MM.1S (cell line): ENCODE data around the gene UBE2D1.

Source experiments
- DNase-seq: peaks from one replicate; pipeline ENCODE4 v3.0.0-alpha.2; 2015
- H2AFZ ChIP-seq: fragments of 300-600 bp; sonication (generic); 2 replicates; pipeline ENCODE4 v1.6.0; 2016; ENCODE audit warnings: antibody characterized with exemption, low read length
- H3F3A ChIP-seq: fragments of 300-600 bp; sonication (generic); 2 replicates; pipeline ENCODE4 v1.6.1; 2016; ENCODE audit warnings: mild to moderate bottlenecking, antibody characterized with exemption, low read length, moderate library complexity, mixed read lengths; ENCODE audit not compliant: insufficient read depth
- H3K27ac ChIP-seq: fragments of 300-600 bp; sonication (generic); 2 replicates; pipeline ENCODE4 v1.5.1; 2016; ENCODE audit warnings: mild to moderate bottlenecking, low read length
- H3K27me3 ChIP-seq: fragments of 300-600 bp; sonication (generic); replicated peaks from 2 replicates; pipeline ENCODE4 v1.6.0; 2016; ENCODE audit warnings: low read length; ENCODE audit not compliant: insufficient read depth
- H3K36me3 ChIP-seq: fragments of 300-600 bp; sonication (generic); replicated peaks from 2 replicates; pipeline ENCODE4 v1.6.1; 2016; ENCODE audit warnings: mild to moderate bottlenecking, low read length, mixed read lengths; ENCODE audit not compliant: insufficient read depth
- H3K4me1 ChIP-seq: fragments of 300-600 bp; sonication (generic); 2 replicates; pipeline ENCODE4 v1.6.1; 2016; ENCODE audit warnings: low read length, mixed read lengths
- H3K4me2 ChIP-seq: fragments of 300-600 bp; sonication (generic); 2 replicates; pipeline ENCODE4 v1.6.0; 2016; ENCODE audit warnings: low read depth, low read length
- H3K4me3 ChIP-seq: fragments of 300-600 bp; sonication (generic); 2 replicates; pipeline ENCODE4 v1.5.1; 2016; ENCODE audit warnings: low read length, mixed read lengths
- H3K79me2 ChIP-seq: fragments of 300-600 bp; sonication (generic); 2 replicates; pipeline ENCODE4 v1.6.1; 2016; ENCODE audit warnings: mixed run types, low read length, mixed read lengths
- H3K9ac ChIP-seq: fragments of 300-600 bp; sonication (generic); 2 replicates; pipeline ENCODE4 v1.6.1; 2016; ENCODE audit warnings: low read length, mixed read lengths
- H3K9me2 ChIP-seq: fragments of 300-600 bp; sonication (generic); replicated peaks from 2 replicates; pipeline ENCODE4 v1.6.1; 2016; ENCODE audit warnings: mild to moderate bottlenecking, low read length, mixed read lengths; ENCODE audit not compliant: insufficient read depth
- H3K9me3 ChIP-seq: fragments of 300-600 bp; sonication (generic); replicated peaks from 2 replicates; pipeline ENCODE4 v1.6.1; 2016; ENCODE audit warnings: mild to moderate bottlenecking, low read length, mixed read lengths; ENCODE audit not compliant: insufficient read depth
- H4K20me1 ChIP-seq: fragments of 300-600 bp; sonication (generic); 2 replicates; pipeline ENCODE4 v1.6.1; 2016; ENCODE audit warnings: mild to moderate bottlenecking, low read length, moderate library complexity, mixed read lengths; ENCODE audit not compliant: insufficient read depth
- EZH2 ChIP-seq: fragments of 300-600 bp; sonication (generic); optimal IDR thresholded peaks from 2 replicates; pipeline ENCODE3; 2017; ENCODE audit warnings: low read depth, mild to moderate bottlenecking, antibody characterized with exemption, low read length, mixed read lengths
- EZH2phosphoT487 ChIP-seq: fragments of 300-600 bp; sonication (generic); IDR thresholded peaks from 2 replicates; pipeline ENCODE4 v1.6.1; 2018; ENCODE audit warnings: antibody characterized with exemption, low read length
- TF ChIP-seq, protein P1 (sequence below): fragments of 300-600 bp; sonication (generic); IDR thresholded peaks from 2 replicates; pipeline ENCODE4 v1.5.1; 2016; ENCODE audit warnings: antibody characterized with exemption, low read length, mixed read lengths

The UBE2D1 gene

DNA sequence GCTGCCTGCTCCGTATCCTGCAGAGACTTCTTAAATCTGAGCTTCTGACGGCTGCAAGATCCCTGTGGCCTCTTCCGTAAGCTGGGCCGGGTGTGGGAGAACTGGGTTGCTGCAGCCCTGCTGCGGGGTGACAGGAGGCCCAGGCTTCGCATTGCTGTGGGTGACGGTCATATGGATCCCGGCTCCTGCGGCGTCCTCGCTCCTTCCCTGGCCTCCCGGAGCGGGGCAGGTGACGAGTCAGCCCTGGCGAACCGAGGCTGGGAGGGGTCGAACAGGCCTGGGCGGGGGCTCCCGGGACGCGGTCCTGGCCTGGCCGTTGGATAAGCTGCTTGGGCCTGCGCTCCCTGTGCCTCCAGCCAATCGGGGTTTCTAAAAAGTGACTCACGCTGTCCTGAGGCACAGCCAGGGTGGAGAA is 7.8 kb upstream of the UBE2D1 start:
- H3F3A ChIP-seq: no peaks in the 10 kb centered on the region
- H2AFZ ChIP-seq: no peak overlapping the region
- no peaks in the 10 kb centered on the region for H3K27me3 ChIP-seq
- H3K4me2 ChIP-seq: no peak overlapping the region
- no peak for TF ChIP-seq EZH2phosphoT487
- TF ChIP-seq, protein P1, sequence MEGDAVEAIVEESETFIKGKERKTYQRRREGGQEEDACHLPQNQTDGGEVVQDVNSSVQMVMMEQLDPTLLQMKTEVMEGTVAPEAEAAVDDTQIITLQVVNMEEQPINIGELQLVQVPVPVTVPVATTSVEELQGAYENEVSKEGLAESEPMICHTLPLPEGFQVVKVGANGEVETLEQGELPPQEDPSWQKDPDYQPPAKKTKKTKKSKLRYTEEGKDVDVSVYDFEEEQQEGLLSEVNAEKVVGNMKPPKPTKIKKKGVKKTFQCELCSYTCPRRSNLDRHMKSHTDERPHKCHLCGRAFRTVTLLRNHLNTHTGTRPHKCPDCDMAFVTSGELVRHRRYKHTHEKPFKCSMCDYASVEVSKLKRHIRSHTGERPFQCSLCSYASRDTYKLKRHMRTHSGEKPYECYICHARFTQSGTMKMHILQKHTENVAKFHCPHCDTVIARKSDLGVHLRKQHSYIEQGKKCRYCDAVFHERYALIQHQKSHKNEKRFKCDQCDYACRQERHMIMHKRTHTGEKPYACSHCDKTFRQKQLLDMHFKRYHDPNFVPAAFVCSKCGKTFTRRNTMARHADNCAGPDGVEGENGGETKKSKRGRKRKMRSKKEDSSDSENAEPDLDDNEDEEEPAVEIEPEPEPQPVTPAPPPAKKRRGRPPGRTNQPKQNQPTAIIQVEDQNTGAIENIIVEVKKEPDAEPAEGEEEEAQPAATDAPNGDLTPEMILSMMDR: no peak
- no peak for TF ChIP-seq EZH2
- H3K79me2 ChIP-seq: no peaks in the 10 kb centered on the region
- H3K9me2 ChIP-seq: no peaks in the 10 kb centered on the region
- DNase-seq: no peak
- no peak overlapping the region for H3K27ac ChIP-seq
- peaks cover 7% of the 10 kb centered on the region; the same call in 1 of the 2 replicates for H3K4me1 ChIP-seq
- H3K9me3 ChIP-seq: no peaks in the 10 kb centered on the region
- no peaks in the 10 kb centered on the region for H3K36me3 ChIP-seq
- no peak overlapping the region for H3K4me3 ChIP-seq
- H3K9ac ChIP-seq: no peak overlapping the region
- no peaks in the 10 kb centered on the region for H4K20me1 ChIP-seq

DNA sequence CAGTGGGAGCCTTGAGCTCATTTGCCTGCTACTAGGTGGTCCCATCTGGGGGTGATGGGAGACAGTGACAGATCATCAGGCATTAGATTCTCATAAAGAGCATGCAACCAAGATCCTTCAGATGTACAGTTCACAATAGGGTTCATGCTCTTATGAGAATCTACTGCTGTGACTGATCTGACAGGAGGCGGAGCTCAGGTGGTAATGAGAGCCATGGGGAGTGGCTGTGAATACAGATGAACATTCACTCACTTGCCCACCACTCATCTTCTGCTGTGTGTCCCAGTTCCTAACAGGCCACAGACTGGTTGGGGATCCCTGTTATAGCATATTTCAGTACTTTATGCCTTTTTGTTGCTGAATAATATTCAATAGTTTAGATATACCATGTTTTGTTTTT is 6.6 kb upstream of the UBE2D1 start:
- TF ChIP-seq EZH2 (no peak), EZH2phosphoT487 (no peak)
- TF ChIP-seq, protein P1: no peak
- no peak overlapping the region for H2AFZ ChIP-seq
- no peaks in the 10 kb centered on the region for H3K9me2 ChIP-seq
- no peaks in the 10 kb centered on the region for H3K4me1 ChIP-seq
- no peak overlapping the region for H3K4me2 ChIP-seq
- no peak overlapping the region for H3K4me3 ChIP-seq
- H3K9me3 ChIP-seq: no peaks in the 10 kb centered on the region
- H3K9ac ChIP-seq: no peak overlapping the region
- H3F3A ChIP-seq: no peaks in the 10 kb centered on the region
- no peaks in the 10 kb centered on the region for H3K27me3 ChIP-seq
- H3K27ac ChIP-seq: no peak overlapping the region
- H4K20me1 ChIP-seq: no peaks in the 10 kb centered on the region
- DNase-seq: no peak
- no peaks in the 10 kb centered on the region for H3K36me3 ChIP-seq
- no peaks in the 10 kb centered on the region for H3K79me2 ChIP-seq

DNA sequence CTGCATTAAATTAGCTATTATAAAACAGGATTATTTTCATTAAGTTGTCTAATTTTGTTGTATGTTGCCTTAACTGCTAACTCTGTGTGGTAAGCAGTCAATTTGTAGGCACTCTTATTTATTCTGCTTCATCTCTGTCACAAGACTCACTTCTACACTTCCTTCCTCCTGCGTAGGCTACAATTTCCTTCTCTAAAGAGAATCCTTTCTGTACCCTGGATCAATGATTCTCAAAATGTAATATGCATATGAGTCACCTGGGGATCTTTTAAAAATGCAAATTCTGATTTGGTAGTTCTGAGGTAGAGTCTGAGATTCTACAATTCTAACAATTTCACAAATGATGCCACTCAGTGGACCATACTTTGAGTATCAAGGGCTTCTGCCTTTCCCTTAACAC is 4.4 kb upstream of the UBE2D1 start:
- Histone ChIP-seq H3K27ac (no peak overlapping the region), H3K79me2 (peaks cover 6% of the 10 kb centered on the region), H4K20me1 (no peaks in the 10 kb centered on the region), H3K9ac (no peak overlapping the region), H3K4me3 (no peak overlapping the region), H3K36me3 (no peaks in the 10 kb centered on the region), H2AFZ (no peak overlapping the region), H3F3A (no peaks in the 10 kb centered on the region), H3K4me1 (0 out of 2 replicates have a peak, but pooled peaks cover 4% of the 10 kb centered on the region), H3K9me2 (no peaks in the 10 kb centered on the region), H3K9me3 (no peaks in the 10 kb centered on the region), H3K4me2 (no peak overlapping the region), H3K27me3 (no peaks in the 10 kb centered on the region)
- no peak for DNase-seq
- TF ChIP-seq, protein P1: no peak
- TF ChIP-seq EZH2phosphoT487 (no peak), EZH2 (no peak)

DNA sequence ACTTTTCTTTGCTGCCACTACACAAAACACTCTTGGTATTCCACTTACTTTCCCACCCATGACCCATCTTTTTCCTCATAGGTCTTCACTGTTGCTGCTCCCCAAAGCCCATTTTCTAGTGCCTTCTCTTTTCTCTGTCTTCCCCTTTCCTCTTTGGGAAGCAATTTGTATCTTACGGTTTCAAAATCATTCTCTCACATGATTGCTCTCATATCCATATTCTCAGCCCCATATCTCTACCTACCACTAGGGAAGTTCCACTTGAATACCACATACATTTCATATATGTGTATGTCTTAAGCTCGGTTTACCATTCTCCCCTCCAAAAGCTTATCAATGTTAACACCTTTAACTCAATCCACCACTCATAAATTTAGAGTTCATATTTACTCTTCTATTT is 3.2 kb upstream of the UBE2D1 start:
- H3K9me2 ChIP-seq: no peaks in the 10 kb centered on the region
- TF ChIP-seq, protein P1: no peak
- TF ChIP-seq EZH2: no peak
- TF ChIP-seq EZH2phosphoT487: no peak
- H3K27me3 ChIP-seq: no peaks in the 10 kb centered on the region
- no peaks in the 10 kb centered on the region for H3K9me3 ChIP-seq
- H3F3A ChIP-seq: no peaks in the 10 kb centered on the region
- no peak overlapping the region for H3K4me3 ChIP-seq
- no peak overlapping the region for H2AFZ ChIP-seq
- H3K36me3 ChIP-seq: no peaks in the 10 kb centered on the region
- no peak overlapping the region for H3K27ac ChIP-seq
- H3K9ac ChIP-seq: no peak overlapping the region
- H3K4me1 ChIP-seq: peaks cover 10% of the 10 kb centered on the region; the same call in 1 of the 2 replicates
- no peak for DNase-seq
- peaks cover 18% of the 10 kb centered on the region for H3K79me2 ChIP-seq
- H3K4me2 ChIP-seq: no peak overlapping the region
- no peaks in the 10 kb centered on the region for H4K20me1 ChIP-seq
